IPS-20b (cell line): Measurements from ENCODE around the gene MME.

Experiments
- H3K27ac ChIP-seq: one replicate; pipeline ENCODE4 v1.5.1; 2013; ENCODE audit warnings: low read length
- H3K27me3 ChIP-seq: 2 replicates; pipeline ENCODE4 v1.6.1; 2013; ENCODE audit warnings: mild to moderate bottlenecking, low read length, inconsistent platforms; ENCODE audit not compliant: insufficient read depth
- H3K36me3 ChIP-seq: 2 replicates; pipeline ENCODE4 v1.6.1; 2013; ENCODE audit warnings: low read depth, mild to moderate bottlenecking, inconsistent platforms, low read length, moderate library complexity; ENCODE audit not compliant: insufficient read depth
- H3K4me1 ChIP-seq: 2 replicates; pipeline ENCODE4 v1.6.1; 2013; ENCODE audit warnings: mild to moderate bottlenecking, control low read depth, inconsistent platforms, low read length, moderate library complexity; ENCODE audit not compliant: insufficient read depth
- H3K4me3 ChIP-seq: 2 replicates; pipeline ENCODE4 v1.5.1; 2013; ENCODE audit warnings: mild to moderate bottlenecking, low read length, inconsistent platforms
- H3K9ac ChIP-seq: 2 replicates; pipeline ENCODE4 v1.6.1; 2013; ENCODE audit warnings: low read depth, mild to moderate bottlenecking, inconsistent platforms, low read length, moderate library complexity
- H3K9me3 ChIP-seq: 2 replicates; pipeline ENCODE4 v1.6.1; 2013; ENCODE audit warnings: mild to moderate bottlenecking, low read depth, low read length, inconsistent platforms; ENCODE audit not compliant: insufficient read depth

MME gene

DNA sequence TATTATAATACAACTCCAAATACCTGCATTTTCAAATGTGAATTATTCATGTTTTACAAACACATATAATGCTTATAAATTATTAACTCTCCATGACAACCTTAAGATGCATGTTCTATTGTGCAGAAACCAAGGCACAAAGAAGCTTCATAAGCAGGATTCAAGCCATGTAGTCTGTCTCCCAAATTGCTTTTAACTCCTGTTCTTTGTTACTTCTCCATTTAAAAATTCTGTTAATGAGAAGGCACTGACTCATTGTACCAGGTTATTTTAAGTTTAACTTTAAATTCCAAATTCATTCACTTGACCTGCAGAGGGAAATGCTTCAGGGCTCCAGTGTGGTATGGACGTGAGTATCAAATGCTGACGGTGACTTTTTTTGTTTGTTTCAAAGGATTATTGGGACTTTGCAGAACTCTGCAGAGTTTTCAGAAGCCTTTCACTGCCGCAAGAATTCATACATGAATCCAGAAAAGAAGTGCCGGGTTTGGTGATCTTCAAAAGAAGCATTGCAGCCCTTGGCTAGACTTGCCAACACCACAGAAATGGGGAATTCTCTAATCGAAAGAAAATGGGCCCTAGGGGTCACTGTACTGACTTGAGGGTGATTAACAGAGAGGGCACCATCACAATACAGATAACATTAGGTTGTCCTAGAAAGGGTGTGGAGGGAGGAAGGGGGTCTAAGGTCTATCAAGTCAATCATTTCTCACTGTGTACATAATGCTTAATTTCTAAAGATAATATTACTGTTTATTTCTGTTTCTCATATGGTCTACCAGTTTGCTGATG is 100.0 kb downstream of the MME start:
- Histone ChIP-seq H3K9me3 (no peaks in the 10 kb centered on the region), H3K4me1 (no peaks in the 10 kb centered on the region), H3K36me3 (no peaks in the 10 kb centered on the region), H3K4me3 (no peak overlapping the region), H3K27ac (no peak overlapping the region), H3K9ac (no peak overlapping the region), H3K27me3 (no peaks in the 10 kb centered on the region)

- Histone ChIP-seq H3K27me3 (no peaks in the 10 kb centered on the region), H3K36me3 (no peaks in the 10 kb centered on the region), H3K9ac (no peak overlapping the region), H3K4me1 (0 out of 2 replicates have a peak, but pooled peaks cover 7% of the 10 kb centered on the region), H3K27ac (no peak overlapping the region), H3K9me3 (no peaks in the 10 kb centered on the region), H3K4me3 (no peak overlapping the region)
Measured at GRCh38 chr3:155182467-155182866, 102.3 kb downstream of the MME start.

- H3K27me3 ChIP-seq: no peaks in the 10 kb centered on the region
- no peaks in the 10 kb centered on the region for H3K36me3 ChIP-seq
- H3K27ac ChIP-seq: no peak overlapping the region
- H3K4me3 ChIP-seq: no peak overlapping the region
- no peaks in the 10 kb centered on the region for H3K9me3 ChIP-seq
- 0 out of 2 replicates have a peak, but pooled peaks cover 7% of the 10 kb centered on the region for H3K4me1 ChIP-seq
- no peak overlapping the region for H3K9ac ChIP-seq
Measured at GRCh38 chr3:155184011-155184410, 103.9 kb downstream of the MME start.

DNA sequence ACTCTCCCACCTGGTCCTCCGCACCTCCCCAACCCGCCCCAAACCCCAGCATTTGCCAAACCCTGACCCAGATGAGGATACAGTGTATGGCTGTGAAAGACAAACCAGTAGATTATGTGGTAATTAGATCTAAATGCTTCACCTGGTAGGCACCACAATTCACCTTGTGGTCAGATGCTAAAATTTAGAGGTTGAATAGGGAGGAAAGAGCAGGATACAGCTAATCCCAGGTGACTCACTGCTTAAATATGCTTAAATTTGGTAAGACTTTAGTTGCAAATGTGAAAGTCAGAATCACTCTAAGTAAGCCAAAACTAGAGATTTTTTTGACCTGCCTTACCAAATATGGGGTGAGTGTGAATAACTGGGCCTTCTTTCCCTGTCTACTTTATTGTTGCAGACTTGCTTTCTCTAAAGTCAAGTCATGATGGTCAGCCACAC is 105.5 kb downstream of the MME start:
- no peaks in the 10 kb centered on the region for H3K36me3 ChIP-seq
- no peak overlapping the region for H3K9ac ChIP-seq
- H3K9me3 ChIP-seq: no peaks in the 10 kb centered on the region
- no peaks in the 10 kb centered on the region for H3K27me3 ChIP-seq
- H3K4me3 ChIP-seq: no peak overlapping the region
- 0 out of 2 replicates have a peak, but pooled peaks cover 7% of the 10 kb centered on the region for H3K4me1 ChIP-seq
- H3K27ac ChIP-seq: no peak overlapping the region

GRCh38 chr3:155188031-155188430 is 107.9 kb downstream of the MME start:
- no peaks in the 10 kb centered on the region for H3K36me3 ChIP-seq
- no peak overlapping the region for H3K4me3 ChIP-seq
- H3K4me1 ChIP-seq: 0 out of 2 replicates have a peak, but pooled peaks cover 7% of the 10 kb centered on the region
- H3K9me3 ChIP-seq: no peaks in the 10 kb centered on the region
- H3K27ac ChIP-seq: no peak overlapping the region
- H3K27me3 ChIP-seq: no peaks in the 10 kb centered on the region
- H3K9ac ChIP-seq: no peak overlapping the region

DNA sequence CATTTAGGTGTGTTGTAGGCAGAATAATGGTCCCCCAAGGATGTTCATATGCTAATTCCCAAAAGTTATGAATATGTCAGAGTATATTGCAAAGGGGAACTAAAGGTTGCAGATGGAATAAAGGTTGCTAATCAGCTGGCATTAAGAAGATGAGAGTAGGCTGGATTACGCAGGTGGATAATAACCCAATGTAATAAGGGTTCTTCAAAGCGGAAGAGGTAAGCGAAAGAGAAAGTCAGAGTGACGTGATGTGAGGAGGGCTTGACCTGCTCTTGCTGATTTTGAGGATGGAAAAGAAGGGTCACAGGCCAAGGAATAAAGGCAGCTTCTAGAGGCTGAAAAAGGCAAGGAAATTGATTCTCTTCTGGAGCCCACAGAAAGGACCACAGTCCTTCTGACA is 109.4 kb downstream of the MME start:
- no peak overlapping the region for H3K4me3 ChIP-seq
- 0 out of 2 replicates have a peak, but pooled peaks cover 7% of the 10 kb centered on the region for H3K4me1 ChIP-seq
- no peaks in the 10 kb centered on the region for H3K27me3 ChIP-seq
- no peaks in the 10 kb centered on the region for H3K9me3 ChIP-seq
- no peaks in the 10 kb centered on the region for H3K36me3 ChIP-seq
- no peak overlapping the region for H3K9ac ChIP-seq
- no peak overlapping the region for H3K27ac ChIP-seq

- Histone ChIP-seq H3K27ac (no peak overlapping the region), H3K27me3 (no peaks in the 10 kb centered on the region), H3K4me1 (0 out of 2 replicates have a peak, but pooled peaks cover 3% of the 10 kb centered on the region), H3K9me3 (no peaks in the 10 kb centered on the region), H3K9ac (no peak overlapping the region), H3K4me3 (no peak overlapping the region), H3K36me3 (no peaks in the 10 kb centered on the region)
Measured at GRCh38 chr3:155190691-155191090, 110.6 kb downstream of the MME start.

DNA sequence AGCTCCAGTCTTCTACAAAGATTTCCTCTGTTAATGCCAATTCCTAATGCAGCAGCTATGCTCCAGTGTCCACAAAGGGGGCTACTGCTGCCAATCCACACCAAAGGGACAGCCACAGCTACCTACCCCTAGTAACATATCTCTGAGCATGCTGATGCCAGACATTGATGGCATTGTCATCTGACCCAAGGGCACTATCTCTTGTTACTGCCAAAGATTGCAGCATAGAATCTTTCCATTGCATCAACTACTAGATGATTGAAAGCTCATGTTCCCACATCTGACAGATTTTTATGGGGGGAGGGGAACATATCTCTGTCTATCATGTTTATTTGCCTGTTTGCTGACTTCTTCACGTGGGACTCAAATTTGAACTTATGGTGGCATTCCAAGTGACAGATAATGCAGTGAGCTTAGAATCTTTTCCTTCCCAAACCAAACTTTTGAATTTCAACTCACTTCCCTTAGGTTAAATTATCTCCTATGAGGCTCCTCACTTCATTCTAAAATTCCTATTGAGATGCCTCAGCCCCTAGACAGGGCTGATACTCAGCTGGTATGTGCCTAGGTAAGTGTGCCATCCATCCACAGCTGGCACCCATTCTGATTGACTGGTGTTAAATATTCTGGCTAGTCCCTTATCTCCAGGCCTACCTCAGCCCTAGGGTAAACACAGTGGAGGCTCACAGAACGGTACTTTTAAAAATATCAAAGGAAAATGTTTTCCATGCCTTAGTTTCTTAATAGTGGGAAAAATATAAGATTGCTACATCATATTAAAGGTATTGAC is 113.0 kb downstream of the MME start:
- H3K4me3 ChIP-seq: no peak overlapping the region
- no peak overlapping the region for H3K9ac ChIP-seq
- H3K36me3 ChIP-seq: no peaks in the 10 kb centered on the region
- H3K9me3 ChIP-seq: no peaks in the 10 kb centered on the region
- no peaks in the 10 kb centered on the region for H3K27me3 ChIP-seq
- H3K27ac ChIP-seq: no peak overlapping the region
- no peaks in the 10 kb centered on the region for H3K4me1 ChIP-seq

GRCh38 chr3:155193868-155194267 is 113.7 kb downstream of the MME start:
- no peak overlapping the region for H3K9ac ChIP-seq

DNA sequence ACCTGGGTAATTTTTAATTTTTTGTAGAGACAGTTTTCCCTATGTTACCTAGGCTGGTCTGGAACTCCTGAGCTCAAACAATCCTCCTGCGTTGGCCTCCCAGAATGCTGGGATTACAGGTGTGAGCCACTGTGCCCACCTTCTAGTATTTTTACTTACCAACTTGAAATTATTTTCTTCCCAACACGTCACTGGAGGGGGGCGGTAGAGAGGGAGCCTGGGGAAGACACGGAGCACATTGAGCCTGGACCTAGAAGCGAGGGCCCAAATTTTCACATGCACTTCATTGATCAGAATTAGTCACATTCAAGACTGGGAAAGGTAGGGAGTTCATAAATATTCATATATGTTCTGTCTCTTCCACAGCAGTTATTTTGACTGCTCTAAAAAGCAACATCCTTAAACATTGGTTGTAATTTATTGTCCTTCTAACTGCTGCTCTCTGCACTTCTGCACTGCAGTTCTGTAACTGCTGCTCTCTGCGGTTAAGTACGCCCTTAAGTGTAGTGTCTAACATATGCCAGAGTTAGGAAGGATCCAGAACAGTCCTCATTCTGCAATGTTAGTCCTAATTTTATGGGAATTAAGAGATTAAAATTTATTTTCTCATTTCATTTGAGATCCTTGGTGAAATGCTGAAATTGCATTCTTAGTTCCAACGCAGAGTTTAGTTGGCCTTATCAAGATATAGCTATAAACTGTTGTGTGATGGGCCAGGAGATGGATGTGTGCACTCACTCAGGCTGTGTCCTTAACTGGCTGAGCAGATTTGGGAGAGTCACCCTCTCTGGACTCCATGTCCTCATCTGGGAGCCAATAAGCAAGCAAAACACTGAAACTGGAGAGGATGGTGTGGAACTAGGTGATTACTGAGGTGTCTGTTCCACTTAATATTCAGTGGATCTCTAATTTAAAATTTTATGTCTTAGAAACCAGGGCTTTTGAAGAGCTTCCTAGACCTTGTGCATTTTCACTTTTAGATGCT is 115.1 kb downstream of the MME start:
- no peak overlapping the region for H3K4me3 ChIP-seq
- no peak overlapping the region for H3K27ac ChIP-seq
- no peak overlapping the region for H3K9ac ChIP-seq
- no peaks in the 10 kb centered on the region for H3K9me3 ChIP-seq
- H3K27me3 ChIP-seq: no peaks in the 10 kb centered on the region
- no peaks in the 10 kb centered on the region for H3K4me1 ChIP-seq
- no peaks in the 10 kb centered on the region for H3K36me3 ChIP-seq

More at GRCh38 chr3:155193868-155194267, 113.7 kb downstream of the MME start:
- Histone ChIP-seq H3K27ac (no peak overlapping the region), H3K4me3 (no peak overlapping the region), H3K27me3 (no peaks in the 10 kb centered on the region), H3K4me1 (no peaks in the 10 kb centered on the region), H3K9me3 (no peaks in the 10 kb centered on the region), H3K36me3 (no peaks in the 10 kb centered on the region)
